ENCODE results near the gene CD247.

The CD247 gene

GRCh38 chr1:167450843-167451242, 67.5 kb downstream of the CD247 start:
- no peak for DNase-seq (ENCODE audit: low read depth)

GRCh38 chr1:167447521-167448136, 70.7 kb downstream of the CD247 start:
- peak; percentile 82 for DNase-seq (ENCODE audit: low read depth)
- TF ChIP-seq CTCF (IDR thresholded peaks at IDR 0.05; ENCODE audit: insufficient read depth, low read depth, low read length, missing control alignments): no peak
- no peak overlapping the region for H3K4me3 ChIP-seq (ENCODE audit: low read length)

More at GRCh38 chr1:167450843-167451242, 67.5 kb downstream of the CD247 start:
- TF ChIP-seq CTCF (IDR thresholded peaks at IDR 0.05; ENCODE audit: insufficient read depth, low read depth, low read length, missing control alignments): no peak
- no peak overlapping the region for H3K4me3 ChIP-seq (ENCODE audit: low read length)

GRCh38 chr1:167446966-167447365, 71.4 kb downstream of the CD247 start:
- no peak for DNase-seq (ENCODE audit: low read depth)
- TF ChIP-seq CTCF (IDR thresholded peaks at IDR 0.05; ENCODE audit: insufficient read depth, low read depth, low read length, missing control alignments): no peak
- H3K4me3 ChIP-seq (ENCODE audit: low read length): no peak overlapping the region

GRCh38 chr1:167443757-167444156, 74.6 kb downstream of the CD247 start:
- no peak for TF ChIP-seq CTCF (IDR thresholded peaks at IDR 0.05; ENCODE audit: insufficient read depth, low read depth, low read length, missing control alignments)
- DNase-seq (ENCODE audit: low read depth): no peak
- no peak overlapping the region for H3K4me3 ChIP-seq (ENCODE audit: low read length)

GRCh38 chr1:167442854-167443565, 75.3 kb downstream of the CD247 start:
- TF ChIP-seq CTCF (IDR thresholded peaks at IDR 0.05; ENCODE audit: insufficient read depth, low read depth, low read length, missing control alignments): no peak
- DNase-seq (ENCODE audit: low read depth): no peak
- H3K4me3 ChIP-seq (ENCODE audit: low read length): no peak overlapping the region

- peak; percentile 87 for DNase-seq (ENCODE audit: low read depth)
- no peak overlapping the region for H3K4me3 ChIP-seq (ENCODE audit: low read length)
- TF ChIP-seq CTCF (IDR thresholded peaks at IDR 0.05; ENCODE audit: insufficient read depth, low read depth, low read length, missing control alignments): peak; percentile 90
These were observed 76.0 kb downstream of the CD247 start for GRCh38 chr1:167442142-167442848.
